ENCODE data around the gene C8A.

Gene C8A

GRCh38 chr1:56897150-56898004 is 42.8 kb downstream of the C8A start:
- DNase-seq: no peak

GRCh38 chr1:56898005-56898373 is 43.4 kb downstream of the C8A start:
- no peak for DNase-seq

- DNase-seq: no peak
Measured at GRCh38 chr1:56898879-56899278, 44.3 kb downstream of the C8A start.

GRCh38 chr1:56901716-56902115 is 47.1 kb downstream of the C8A start:
- DNase-seq: no peak

GRCh38 chr1:56903778-56904177 is 49.2 kb downstream of the C8A start:
- no peak for DNase-seq

GRCh38 chr1:56904663-56905397 is 50.2 kb downstream of the C8A start:
- no peak for DNase-seq

GRCh38 chr1:56905667-56906066 is 51.1 kb downstream of the C8A start:
- DNase-seq: no peak

- no peak for DNase-seq
Measured at GRCh38 chr1:56908619-56909221, 54.1 kb downstream of the C8A start.

- DNase-seq: no peak
Measured at GRCh38 chr1:56910441-56910985, 55.9 kb downstream of the C8A start.

- no peak for DNase-seq
Measured at GRCh38 chr1:56911098-56911938, 56.7 kb downstream of the C8A start.

GRCh38 chr1:56912325-56912724 is 57.7 kb downstream of the C8A start:
- no peak for DNase-seq

GRCh38 chr1:56915960-56916359 is 61.4 kb downstream of the C8A start:
- no peak for DNase-seq

GRCh38 chr1:56916630-56917029 is 62.0 kb downstream of the C8A start:
- DNase-seq: no peak

- no peak for DNase-seq
Measured at GRCh38 chr1:56917356-56917755, 62.8 kb downstream of the C8A start.

- DNase-seq: no peak
Measured at GRCh38 chr1:56920591-56921001, 66.0 kb downstream of the C8A start.

GRCh38 chr1:56921479-56921878 is 66.9 kb downstream of the C8A start:
- no peak for DNase-seq

GRCh38 chr1:56922070-56922469 is 67.5 kb downstream of the C8A start:
- no peak for DNase-seq

- DNase-seq: no peak
Measured at GRCh38 chr1:56922507-56922906, 67.9 kb downstream of the C8A start.

GRCh38 chr1:56923201-56923600 is 68.6 kb downstream of the C8A start:
- DNase-seq: no peak

- no peak for DNase-seq
Measured at GRCh38 chr1:56924116-56924515, 69.5 kb downstream of the C8A start.

GRCh38 chr1:56925193-56925592 is 70.6 kb downstream of the C8A start:
- DNase-seq: no peak

- no peak for DNase-seq
Measured at GRCh38 chr1:56927171-56927570, 72.6 kb downstream of the C8A start.

- no peak for DNase-seq
Measured at GRCh38 chr1:56927986-56928385, 73.4 kb downstream of the C8A start.

Measured in CD4-positive, alpha-beta T cell treated with Interleukin-17A for 1 hour (primary cell).